Mucosa of rectum (tissue), 2 donors: ENCODE results near the gene PARD6B.

Source experiments
- H3K27ac ChIP-seq, 2 donors: one replicate each; pipeline ENCODE4 v1.7.0; 2013; ENCODE audit warnings: inconsistent platforms in 2 of 2, low read depth in 2 of 2, low read length in 2 of 2
- H3K27me3 ChIP-seq, 2 donors: one replicate each; pipeline ENCODE4 v1.7.0; 2013; ENCODE audit warnings: low read length in 2 of 2; ENCODE audit not compliant: control insufficient read depth in 2 of 2, insufficient read depth in 2 of 2
- H3K36me3 ChIP-seq, 2 donors: one replicate each; pipeline ENCODE4 v1.7.0; 2013; ENCODE audit warnings: low read length in 2 of 2; ENCODE audit not compliant: control insufficient read depth in 2 of 2, insufficient read depth in 2 of 2
- H3K4me1 ChIP-seq, 2 donors: one replicate each; pipeline ENCODE4 v1.7.0; 2013; ENCODE audit warnings: low read length in 2 of 2, mild to moderate bottlenecking in 1 of 2; ENCODE audit not compliant: control insufficient read depth in 2 of 2, insufficient read depth in 2 of 2
- H3K4me3 ChIP-seq, 2 donors: one replicate each; pipeline ENCODE4 v1.7.0; 2013; ENCODE audit warnings: low read length in 2 of 2
- H3K9ac ChIP-seq, 2 donors: one replicate each; pipeline ENCODE4 v1.7.0; 2013; ENCODE audit warnings: low read length in 2 of 2, low read depth in 1 of 2, mild to moderate bottlenecking in 1 of 2
- H3K9me3 ChIP-seq, 2 donors: one replicate each; pipeline ENCODE4 v1.7.0; 2013; ENCODE audit warnings: low read length in 2 of 2; ENCODE audit not compliant: control insufficient read depth in 2 of 2
- donor health status: healthy.
- donor health status: Normal muscosa, but diverticular disease.

PARD6B gene

GRCh38 chr20:50731055-50731929 is at the start of gene PARD6B:
Gene PARD6B (plus strand): TSS chr20:50731580. CDS start chr20:50731787, 207 bp downstream.
- Histone ChIP-seq H3K4me1 (peaks cover 25 to 35% of the 10 kb centered on the region in 2 donors), H3K4me3 (peak within 1 kb of the TSS; percentile 80 to 85), H3K27me3 (no peaks in the 10 kb centered on the region), H3K9me3 (no peaks in the 10 kb centered on the region), H3K36me3 (no peaks in the 10 kb centered on the region), H3K27ac (peak within 1 kb of the TSS; percentile 90 to 92), H3K9ac (peak within 1 kb of the TSS; percentile 87 to 91)

- Histone ChIP-seq H3K36me3 (no peaks in the 10 kb centered on the region), H3K27ac (no peak overlapping the region), H3K4me1 (peaks cover 0 to 7% of the 10 kb centered on the region in 2 donors)
Observed at GRCh38 chr20:50682065-50682464, 49.3 kb upstream of the PARD6B start.

GRCh38 chr20:50682947-50683530 is 48.3 kb upstream of the PARD6B start:
- Histone ChIP-seq H3K9ac (no peak overlapping the region), H3K4me1 (peaks cover 0 to 7% of the 10 kb centered on the region in 2 donors), H3K9me3 (no peaks in the 10 kb centered on the region), H3K27me3 (no peaks in the 10 kb centered on the region), H3K4me3 (no peak overlapping the region), H3K27ac (no peak overlapping the region), H3K36me3 (no peaks in the 10 kb centered on the region)

More at GRCh38 chr20:50682065-50682464, 49.3 kb upstream of the PARD6B start:
- H3K27me3 ChIP-seq = no peaks in the 10 kb centered on the region
- no peak overlapping the region for H3K4me3 ChIP-seq
- no peaks in the 10 kb centered on the region for H3K9me3 ChIP-seq
- H3K9ac ChIP-seq = no peak overlapping the region

- peaks cover 0 to 3% of the 10 kb centered on the region in 2 donors for H3K4me1 ChIP-seq
- H3K27ac ChIP-seq = no peak overlapping the region
- no peaks in the 10 kb centered on the region for H3K27me3 ChIP-seq
- H3K9ac ChIP-seq = no peak overlapping the region
- H3K9me3 ChIP-seq = no peaks in the 10 kb centered on the region
- no peak overlapping the region for H3K4me3 ChIP-seq
- no peaks in the 10 kb centered on the region for H3K36me3 ChIP-seq
Observed at GRCh38 chr20:50683570-50683969, 47.8 kb upstream of the PARD6B start.

- Histone ChIP-seq H3K27me3 (peaks cover 12% of the 10 kb centered on the region in 2 donors), H3K36me3 (no peaks in the 10 kb centered on the region), H3K27ac (no peak overlapping the region), H3K9me3 (no peaks in the 10 kb centered on the region), H3K4me3 (no peak overlapping the region), H3K4me1 (peaks cover 0 to 2% of the 10 kb centered on the region in 2 donors), H3K9ac (no peak overlapping the region)
Observed at GRCh38 chr20:50686821-50687220, 44.6 kb upstream of the PARD6B start.

GRCh38 chr20:50688256-50688975 is 43.0 kb upstream of the PARD6B start:
- Histone ChIP-seq H3K9me3 (no peaks in the 10 kb centered on the region), H3K9ac (no peak overlapping the region), H3K4me1 (no peaks in the 10 kb centered on the region), H3K4me3 (no peak overlapping the region), H3K27ac (no peak overlapping the region), H3K36me3 (no peaks in the 10 kb centered on the region), H3K27me3 (peaks cover 15 to 18% of the 10 kb centered on the region in 2 donors)

GRCh38 chr20:50689864-50690649 is 41.3 kb upstream of the PARD6B start:
- Histone ChIP-seq H3K9ac (peak overlapping the region in 1 of 2 donors; percentile 17), H3K27me3 (peaks cover 15 to 18% of the 10 kb centered on the region in 2 donors), H3K9me3 (no peaks in the 10 kb centered on the region), H3K36me3 (no peaks in the 10 kb centered on the region), H3K4me3 (peak overlapping the region; percentile 42 to 60), H3K4me1 (no peaks in the 10 kb centered on the region), H3K27ac (peak overlapping the region in 1 of 2 donors; percentile 38)

GRCh38 chr20:50690650-50691572 is 40.5 kb upstream of the PARD6B start, which contains the start of gene RIPOR3:
Gene RIPOR3 (minus strand): TSS chr20:50691542. CDS start chr20:50691128, 414 bp downstream.
- Histone ChIP-seq H3K4me3 (peak within 1 kb of the TSS; percentile 42 to 60), H3K36me3 (no peaks in the 10 kb centered on the region), H3K9me3 (no peaks in the 10 kb centered on the region), H3K27ac (peak within 1 kb of the TSS; percentile 38 to 45), H3K9ac (peak within 1 kb of the TSS in 1 of 2 donors; percentile 17), H3K27me3 (peaks cover 15 to 18% of the 10 kb centered on the region in 2 donors), H3K4me1 (no peaks in the 10 kb centered on the region)
